Upper lobe of left lung (tissue), 6 donors: ENCODE measurements around the gene SLC25A25. TPM values are rescaled to one million over a fixed set of nuclear protein-coding genes. Genes with fewer than 3 reads are reported as not detected.

ENCODE experiments used
- ATAC-seq, 2 donors: fragments of 200-7000 bp; cut with Tn5 transposase; one replicate each; pipeline ENCODE4 v1.9.1; 2022; ENCODE audit warnings: mild to moderate bottlenecking in 2 of 2, moderate library complexity in 2 of 2; ENCODE audit not compliant: low FRiP score in 2 of 2
- DNase-seq, 2 donors: peaks; one replicate each; pipeline ENCODE4 v3.0.0-alpha.2; 2019 to 2020
- H3K27ac ChIP-seq, 4 donors: fragments of 200-600 bp; sonication (generic); one replicate each; pipeline ENCODE4 v1.5.1; 2016 to 2019
- H3K27me3 ChIP-seq, 4 donors: fragments of 200-600 bp; sonication (generic); one replicate each; pipeline ENCODE4 v1.5.1; 2017 to 2019
- H3K36me3 ChIP-seq, 4 donors: fragments of 200-600 bp; sonication (generic); one replicate each; pipeline ENCODE4 v1.5.1; 2016 to 2019
- H3K4me1 ChIP-seq, 4 donors: fragments of 200-600 bp; sonication (generic); one replicate each; pipeline ENCODE4 v1.5.1; 2018 to 2019
- H3K4me3 ChIP-seq, 4 donors: fragments of 200-600 bp; sonication (generic); one replicate each; pipeline ENCODE4 v1.5.1; 2017 to 2019; ENCODE audit warnings: mild to moderate bottlenecking in 2 of 4, moderate library complexity in 1 of 4
- H3K9me3 ChIP-seq, 4 donors: fragments of 200-600 bp; sonication (generic); one replicate each; pipeline ENCODE4 v1.5.1; 2018 to 2019
- EP300 ChIP-seq, 4 donors: sonication (generic); formaldehyde crosslinking; IDR thresholded peaks; one replicate each; pipeline ENCODE4 v1.5.1; 2017; ENCODE audit warnings: antibody characterized with exemption in 4 of 4, control low read depth in 2 of 4
- POLR2A ChIP-seq, 4 donors: fragments of 450-650 bp; IDR thresholded peaks; one replicate each; pipeline ENCODE4 v1.5.1; 2016 to 2017; ENCODE audit warnings: antibody characterized with exemption in 4 of 4, mild to moderate bottlenecking in 2 of 4
- POLR2AphosphoS5 ChIP-seq, 2 donors: sonication (generic); formaldehyde crosslinking; IDR thresholded peaks; one replicate each; pipeline ENCODE4 v1.5.1; 2017; ENCODE audit warnings: antibody characterized with exemption in 2 of 2
- WGBS, 2 donors: methylation state at CpG; one replicate each; pipeline ENCODE4 v1.1.5; 2017 to 2018; 5-methylcytosine and 5-hydroxymethylcytosine counted together
- total RNA-seq, 6 donors: library from RNA; depleted of rRNA in 4 of 6; stranded (reverse); fragments of >200 nt in 4 of 6; gene quantifications; one replicate each; pipeline versions ENCODE4 v1.1.0 to v1.2.1, GENCODE V29; 2016 to 2021
- TF ChIP-seq, protein P1 (sequence below), 6 experiments: fragments of 450-650 bp in 4 of 6; fragments of 200-600 bp in 2 of 6; sonication (generic) in 2 of 6; IDR thresholded peaks; one replicate each; pipeline ENCODE4 v1.5.1; 2016 to 2019; ENCODE audit warnings: antibody characterized with exemption in 6 of 6
- donor health status: DM: no; HTN: no; CAD: no; lungs with moderate emphysema.
- donor health status: DM: no; HTN: yes; CAD: no; lungs with severe emphysema.

Gene SLC25A25
- total RNA-seq, 6 donors from 2014 or later, result 23.6 to 40.2 (median 33.7) TPM

GRCh38 chr9:128101690-128102089, 33.7 kb downstream of the SLC25A25 start:
- Histone ChIP-seq H3K27ac (peak overlapping the region; percentile 56 to 95 (median 92)), H3K9me3 (no peaks in the 10 kb centered on the region), H3K4me3 (peak overlapping the region in 1 of 4 donors; percentile 56), H3K4me1 (peaks cover 50 to 79% (median 68%) of the 10 kb centered on the region in 4 donors), H3K27me3 (no peaks in the 10 kb centered on the region), H3K36me3 (peaks cover 15 to 61% (median 53%) of the 10 kb centered on the region in 4 donors)
- TF ChIP-seq EP300 (IDR thresholded peaks at IDR 0.05) (peak in 1 of 4 donors; percentile 4), POLR2A (IDR thresholded peaks at IDR 0.05) (no peak), POLR2AphosphoS5 (IDR thresholded peaks at IDR 0.05) (peak; percentile 22 to 50)
- TF ChIP-seq, protein P1, sequence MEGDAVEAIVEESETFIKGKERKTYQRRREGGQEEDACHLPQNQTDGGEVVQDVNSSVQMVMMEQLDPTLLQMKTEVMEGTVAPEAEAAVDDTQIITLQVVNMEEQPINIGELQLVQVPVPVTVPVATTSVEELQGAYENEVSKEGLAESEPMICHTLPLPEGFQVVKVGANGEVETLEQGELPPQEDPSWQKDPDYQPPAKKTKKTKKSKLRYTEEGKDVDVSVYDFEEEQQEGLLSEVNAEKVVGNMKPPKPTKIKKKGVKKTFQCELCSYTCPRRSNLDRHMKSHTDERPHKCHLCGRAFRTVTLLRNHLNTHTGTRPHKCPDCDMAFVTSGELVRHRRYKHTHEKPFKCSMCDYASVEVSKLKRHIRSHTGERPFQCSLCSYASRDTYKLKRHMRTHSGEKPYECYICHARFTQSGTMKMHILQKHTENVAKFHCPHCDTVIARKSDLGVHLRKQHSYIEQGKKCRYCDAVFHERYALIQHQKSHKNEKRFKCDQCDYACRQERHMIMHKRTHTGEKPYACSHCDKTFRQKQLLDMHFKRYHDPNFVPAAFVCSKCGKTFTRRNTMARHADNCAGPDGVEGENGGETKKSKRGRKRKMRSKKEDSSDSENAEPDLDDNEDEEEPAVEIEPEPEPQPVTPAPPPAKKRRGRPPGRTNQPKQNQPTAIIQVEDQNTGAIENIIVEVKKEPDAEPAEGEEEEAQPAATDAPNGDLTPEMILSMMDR (IDR thresholded peaks at IDR 0.05), result no peak
- ATAC-seq (no peak), DNase-seq (no peak)
- 65 to 75% methylated on average over 13 to 20 of the region's 20 CpGs for WGBS, 2 donors

GRCh38 chr9:128102196-128102595, 34.2 kb downstream of the SLC25A25 start:
- no peaks in the 10 kb centered on the region for H3K27me3 ChIP-seq
- H3K36me3 ChIP-seq, result peaks cover 20 to 66% (median 58%) of the 10 kb centered on the region in 4 donors
- H3K4me3 ChIP-seq, result peak overlapping the region in 1 of 4 donors; percentile 56
- ATAC-seq (no peak), DNase-seq (no peak)
- 75 to 78% methylated on average over 4 to 13 of the region's 13 CpGs for WGBS, 2 donors
- H3K9me3 ChIP-seq, result no peaks in the 10 kb centered on the region
- TF ChIP-seq POLR2AphosphoS5 (IDR thresholded peaks at IDR 0.05) (no peak), EP300 (IDR thresholded peaks at IDR 0.05) (no peak), POLR2A (IDR thresholded peaks at IDR 0.05) (no peak)
- TF ChIP-seq, protein P1 (IDR thresholded peaks at IDR 0.05), result no peak
- peak overlapping the region; percentile 2 to 95 (median 74) for H3K27ac ChIP-seq
- H3K4me1 ChIP-seq, result peaks cover 44 to 74% (median 63%) of the 10 kb centered on the region in 4 donors

- no peak for ATAC-seq
- H3K36me3 ChIP-seq, result peaks cover 29 to 75% (median 66%) of the 10 kb centered on the region in 4 donors
- DNase-seq, result no peak
These were observed 35.0 kb downstream of the SLC25A25 start for GRCh38 chr9:128102861-128103588.

GRCh38 chr9:128103589-128103962, 35.5 kb downstream of the SLC25A25 start:
- WGBS, 2 donors, result 75 to 85% methylated on average over 6 to 8 of the region's 8 CpGs
- Histone ChIP-seq H3K27me3 (no peaks in the 10 kb centered on the region), H3K4me1 (peaks cover 35 to 60% (median 52%) of the 10 kb centered on the region in 4 donors), H3K36me3 (peaks cover 32 to 80% (median 72%) of the 10 kb centered on the region in 4 donors), H3K4me3 (no peak overlapping the region), H3K9me3 (no peaks in the 10 kb centered on the region), H3K27ac (peak overlapping the region in 3 of 4 donors; percentile 2 to 91 (median 53))
- DNase-seq, result no peak
- no peak for TF ChIP-seq EP300 (IDR thresholded peaks at IDR 0.05)
- TF ChIP-seq, protein P1 (IDR thresholded peaks at IDR 0.05), result no peak
- no peak for TF ChIP-seq POLR2AphosphoS5 (IDR thresholded peaks at IDR 0.05)
- ATAC-seq, result no peak

More at GRCh38 chr9:128102861-128103588, 35.0 kb downstream of the SLC25A25 start:
- Histone ChIP-seq H3K27ac (peak overlapping the region in 3 of 4 donors; percentile 2 to 91 (median 56)), H3K27me3 (no peaks in the 10 kb centered on the region), H3K4me3 (no peak overlapping the region), H3K4me1 (peaks cover 36 to 65% (median 56%) of the 10 kb centered on the region in 4 donors), H3K9me3 (no peaks in the 10 kb centered on the region)
- WGBS, 2 donors, result 82 to 87% methylated on average over 14 to 23 of the region's 23 CpGs
- TF ChIP-seq EP300 (IDR thresholded peaks at IDR 0.05), result peak in 1 of 4 donors; percentile 13
- TF ChIP-seq POLR2AphosphoS5 (IDR thresholded peaks at IDR 0.05), result no peak

GRCh38 chr9:128104171-128104618, 36.2 kb downstream of the SLC25A25 start:
- DNase-seq (no peak), ATAC-seq (no peak)
- Histone ChIP-seq H3K4me1 (peaks cover 35 to 54% (median 46%) of the 10 kb centered on the region in 4 donors), H3K4me3 (no peak overlapping the region), H3K27ac (peak overlapping the region in 3 of 4 donors; percentile 34 to 91 (median 36)), H3K27me3 (no peaks in the 10 kb centered on the region), H3K9me3 (no peaks in the 10 kb centered on the region), H3K36me3 (peaks cover 35 to 86% (median 78%) of the 10 kb centered on the region in 4 donors)
- 59 to 62% methylated on average over 6 of the region's 6 CpGs for WGBS, 2 donors
- TF ChIP-seq POLR2AphosphoS5 (IDR thresholded peaks at IDR 0.05) (no peak), POLR2A (IDR thresholded peaks at IDR 0.05) (no peak), EP300 (IDR thresholded peaks at IDR 0.05) (no peak)
- TF ChIP-seq, protein P1 (IDR thresholded peaks at IDR 0.05), result no peak
